Measurements from ENCODE around the gene FAM43B. TPM values are rescaled to one million over a fixed set of nuclear protein-coding genes. Genes with fewer than 3 reads are reported as not detected.

The FAM43B gene
- total and polyA plus RNA-seq, 10 of the 15 experiments (the other 5 are each of a cell fraction or from before 2014, with no cell fraction given), result not detected

DNA sequence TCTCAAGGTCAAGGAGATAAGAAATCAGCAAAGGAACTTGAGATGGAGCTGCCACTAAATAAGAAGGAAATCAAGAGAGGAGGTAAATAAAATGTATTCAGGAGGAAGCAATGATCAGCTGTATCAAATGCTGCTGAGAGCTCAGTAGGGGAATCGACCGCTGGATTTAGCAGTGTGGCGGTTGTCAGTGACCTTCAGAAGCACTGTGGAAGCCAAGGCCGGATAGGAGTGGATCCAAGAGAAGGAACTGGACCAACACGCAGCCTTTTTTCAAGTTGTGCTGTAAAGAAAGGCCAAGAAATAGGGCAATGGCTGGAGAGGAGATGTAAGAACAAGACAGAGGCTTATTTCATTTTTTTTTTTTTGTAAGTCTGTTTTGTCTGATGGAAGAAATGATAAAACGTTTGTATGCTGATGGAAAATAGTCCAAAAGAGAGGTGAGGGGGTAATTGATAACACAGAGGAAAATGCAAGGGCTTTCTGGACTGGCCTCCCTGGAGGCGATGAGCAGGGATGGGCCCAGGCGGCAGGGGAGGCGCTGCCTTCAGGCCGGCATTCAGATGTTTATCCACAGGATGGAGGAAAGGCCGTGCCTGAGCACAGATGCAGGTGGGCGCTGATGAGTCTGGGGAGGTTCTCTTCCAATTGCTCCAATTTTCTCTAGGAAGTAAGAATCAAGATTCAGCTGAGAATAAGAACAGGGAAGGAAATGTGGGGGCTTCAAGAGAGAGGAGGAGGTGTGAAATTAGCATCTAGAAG is 17.5 kb upstream of the FAM43B start (continued):
- TF ChIP-seq, protein P1, sequence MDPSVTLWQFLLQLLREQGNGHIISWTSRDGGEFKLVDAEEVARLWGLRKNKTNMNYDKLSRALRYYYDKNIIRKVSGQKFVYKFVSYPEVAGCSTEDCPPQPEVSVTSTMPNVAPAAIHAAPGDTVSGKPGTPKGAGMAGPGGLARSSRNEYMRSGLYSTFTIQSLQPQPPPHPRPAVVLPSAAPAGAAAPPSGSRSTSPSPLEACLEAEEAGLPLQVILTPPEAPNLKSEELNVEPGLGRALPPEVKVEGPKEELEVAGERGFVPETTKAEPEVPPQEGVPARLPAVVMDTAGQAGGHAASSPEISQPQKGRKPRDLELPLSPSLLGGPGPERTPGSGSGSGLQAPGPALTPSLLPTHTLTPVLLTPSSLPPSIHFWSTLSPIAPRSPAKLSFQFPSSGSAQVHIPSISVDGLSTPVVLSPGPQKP (IDR thresholded peaks at IDR 0.05; ENCODE audit: low read depth, low read length), result no peak
- TF ChIP-seq EED (IDR thresholded peaks at IDR 0.05; ENCODE audit: low read depth) (no peak), ZNF622 (IDR thresholded peaks at IDR 0.05) (no peak), SREBF1 (IDR thresholded peaks at IDR 0.05; ENCODE audit: low read length) (no peak)

DNA sequence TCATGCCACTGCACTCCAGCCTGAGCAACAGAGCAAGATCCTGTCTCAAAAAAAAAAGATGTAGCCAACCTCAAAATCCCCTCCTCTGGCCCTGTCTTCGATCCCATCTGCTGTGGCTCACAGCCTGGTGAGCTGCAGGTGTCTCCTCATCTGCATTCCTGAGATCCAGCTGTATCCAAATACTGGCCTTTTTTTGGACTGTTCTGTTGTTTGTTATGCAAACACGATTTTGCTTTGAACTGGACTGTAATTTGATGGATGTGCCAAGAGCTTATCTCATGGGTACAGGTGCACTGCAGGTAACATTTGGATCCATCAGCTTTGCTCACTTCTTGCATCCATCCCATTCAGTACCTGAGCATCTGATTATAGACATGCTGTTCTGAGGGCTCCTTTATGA is 14.1 kb upstream of the FAM43B start:
- ATAC-seq, result no peak
- no peaks in the 10 kb centered on the region for H3K79me2 ChIP-seq (ENCODE audit: control insufficient read depth, insufficient read depth, low read length)
- no peaks in the 10 kb centered on the region for H4K20me1 ChIP-seq (ENCODE audit: control insufficient read depth, insufficient read depth)
- no peaks in the 10 kb centered on the region for H3K36me3 ChIP-seq (ENCODE audit: control insufficient read depth in 2 of 2, insufficient read depth in 2 of 2, low read length in 1 of 2)
- peaks cover 0 to 1% of the 10 kb centered on the region in 2 experiments; a peak in 2 of 4 replicates for H3K27me3 ChIP-seq (replicated peaks in 1 of 2; ENCODE audit: control insufficient read depth in 2 of 2, insufficient read depth in 2 of 2, low read length in 1 of 2)
- intact Hi-C loops (cut with micrococcal nuclease; ENCODE audit: unreplicated experiment) (no loop called here), in situ Hi-C loops (cut with MboI) (no loop called here)
- no peak overlapping the region for H3K27ac ChIP-seq (ENCODE audit: control insufficient read depth, insufficient read depth)
- H3K4me1 ChIP-seq (ENCODE audit: control insufficient read depth, insufficient read depth, low read length), result no peaks in the 10 kb centered on the region
- TF ChIP-seq IKZF2 (IDR thresholded peaks at IDR 0.05), result no peak
- TF ChIP-seq MYC (IDR thresholded peaks at IDR 0.05; ENCODE audit: insufficient read depth, insufficient read length, insufficient replicate concordance, low read length, severe bottlenecking), result no peak
- TF ChIP-seq FOXK2 (IDR thresholded peaks at IDR 0.05), result no peak
- TF ChIP-seq IKZF1 (conservative IDR thresholded peaks at IDR 0.05), result no peak
- no peak for TF ChIP-seq ZNF274 (IDR thresholded peaks at IDR 0.05; ENCODE audit: insufficient read depth, insufficient read length)
- H3K4me3 ChIP-seq, result no peak overlapping the region
- H3K9ac ChIP-seq (ENCODE audit: control insufficient read depth, insufficient read depth, low read length), result no peak overlapping the region
- no peak overlapping the region for H3K4me2 ChIP-seq (ENCODE audit: control insufficient read depth, insufficient read depth)
- CTCF ChIA-PET, result no interaction called here
- SMC1A ChIA-PET (ENCODE audit: uncharacterized antibody, unreplicated experiment), result no interaction called here
- H2AFZ ChIP-seq (ENCODE audit: control insufficient read depth, low read depth, low read length), result no peak overlapping the region
- no peak for DNase-seq (ENCODE audit: low read depth, low spot score)
- WGBS (ENCODE audit: insufficient coverage, insufficient replicate concordance, low lambda C conversion rate, missing lambda C conversion rate), result 6% methylated on average over 2 of the region's 2 CpGs
- no TSS peak for BruUV-seq (replicated peaks)
- H3K9me3 ChIP-seq (replicated peaks; ENCODE audit: control insufficient read depth, insufficient read depth, low read length), result no peaks in the 10 kb centered on the region
- no peak for FAIRE-seq
- RAD21 ChIA-PET (ENCODE audit: unreplicated experiment), result no interaction called here
- POLR2A ChIA-PET, result no interaction called here

Measured in GM12878 (cell line).